ENCODE data around the gene ITGAX. TPM values are rescaled to one million over a fixed set of nuclear protein-coding genes. Genes with fewer than 3 reads are reported as not detected.
A peak's percentile ranks its signal among the peaks of the same experiment; 100 is the strongest.

ITGAX gene
- total and polyA plus RNA-seq, 7 donors: 0.34 to 2.6 (median 1.7) TPM

GRCh38 chr16:31427441-31428278 is 72.7 kb downstream of the ITGAX start:
- Histone ChIP-seq H3K27ac (peak overlapping the region; percentile 99), H3K4me1 (peaks cover 42% of the 10 kb centered on the region), H3K9me3 (no peaks in the 10 kb centered on the region), H3K4me3 (peak overlapping the region; percentile 75), H3K27me3 (ENCODE audit: insufficient read depth in 3 of 3, low read length in 2 of 3) (no peaks in the 10 kb centered on the region), H3K36me3 (ENCODE audit: insufficient read depth in 1 of 2, low read depth in 1 of 2) (peaks cover 0 to 13% of the 10 kb centered on the region in 2 donors)
- 6 to 16% (median 8%) methylated on average over 41 to 76 of the region's 83 CpGs for WGBS, 3 donors
- DNase-seq: peak; percentile 80 to 90
- no peak for TF ChIP-seq CTCF (IDR thresholded peaks at IDR 0.05)
- intact Hi-C loops (cut with DNase I): no loop called here
- peak; percentile 44 to 51 (median 48) for ATAC-seq

- peak within 1 kb of the TSS; percentile 99 for H3K27ac ChIP-seq
- H3K27me3 ChIP-seq (ENCODE audit: insufficient read depth in 3 of 3, low read length in 2 of 3): no peaks in the 10 kb centered on the region
- intact Hi-C loops (cut with DNase I): no loop called here
- peak within 1 kb of the TSS; percentile 75 for H3K4me3 ChIP-seq
- 11 to 16% (median 12%) methylated on average over 7 of the region's 7 CpGs for WGBS, 3 donors
- TF ChIP-seq CTCF (IDR thresholded peaks at IDR 0.05): no peak
- peak; percentile 52 to 88 for DNase-seq
- no peaks in the 10 kb centered on the region for H3K9me3 ChIP-seq
- ATAC-seq: peak; percentile 85 to 87 (median 86)
- peaks cover 0 to 13% of the 10 kb centered on the region in 2 donors for H3K36me3 ChIP-seq (ENCODE audit: insufficient read depth in 1 of 2, low read depth in 1 of 2)
- peaks cover 42% of the 10 kb centered on the region for H3K4me1 ChIP-seq
Measured at GRCh38 chr16:31428279-31428597, 73.3 kb downstream of the ITGAX start, which contains the start of gene COX6A2. COX6A2 (minus strand) TSS chr16:31428360; CDS start chr16:31428325, 35 bp downstream.

- peaks cover 0 to 13% of the 10 kb centered on the region in 2 donors for H3K36me3 ChIP-seq (ENCODE audit: insufficient read depth in 1 of 2, low read depth in 1 of 2)
- peak overlapping the region; percentile 99 for H3K27ac ChIP-seq
- H3K4me3 ChIP-seq: peak overlapping the region; percentile 75
- DNase-seq (no peak), ATAC-seq (peak; percentile 41 to 67 (median 57))
- peaks cover 42% of the 10 kb centered on the region for H3K4me1 ChIP-seq
- no peaks in the 10 kb centered on the region for H3K9me3 ChIP-seq
- no peak for TF ChIP-seq CTCF (IDR thresholded peaks at IDR 0.05)
- 23 to 35% (median 28%) methylated on average over 7 of the region's 7 CpGs for WGBS, 3 donors
- intact Hi-C loops (cut with DNase I): no loop called here
- H3K27me3 ChIP-seq (ENCODE audit: insufficient read depth in 3 of 3, low read length in 2 of 3): no peaks in the 10 kb centered on the region
Measured at GRCh38 chr16:31428638-31429247, 73.8 kb downstream of the ITGAX start.

- no peak for DNase-seq
Measured at GRCh38 chr16:31429314-31429713, 74.3 kb downstream of the ITGAX start.

More at GRCh38 chr16:31429314-31429713, 74.3 kb downstream of the ITGAX start:
- no peak overlapping the region for H3K4me3 ChIP-seq
- WGBS, 3 donors: 0 to 2% (median 0%) methylated on average over 1 of the region's 1 CpG
- TF ChIP-seq CTCF (IDR thresholded peaks at IDR 0.05): no peak
- H3K36me3 ChIP-seq (ENCODE audit: insufficient read depth in 1 of 2, low read depth in 1 of 2): peaks cover 0 to 13% of the 10 kb centered on the region in 2 donors
- no peaks in the 10 kb centered on the region for H3K9me3 ChIP-seq
- intact Hi-C loops (cut with DNase I): no loop called here
- peaks cover 42% of the 10 kb centered on the region for H3K4me1 ChIP-seq
- H3K27ac ChIP-seq: peak overlapping the region; percentile 99
- no peaks in the 10 kb centered on the region for H3K27me3 ChIP-seq (ENCODE audit: insufficient read depth in 3 of 3, low read length in 2 of 3)
- ATAC-seq: peak; percentile 56 to 82 (median 78)

All from psoas muscle (tissue), 8 donors.